K562 (cell line): ENCODE results near the gene RPH3AL. TPM values are rescaled to one million over a fixed set of nuclear protein-coding genes. Genes with fewer than 3 reads are reported as not detected.

ENCODE experiments used
- ATAC-seq: fragments of 200-7000 bp; cut with Tn5 transposase; 3 replicates; pipeline ENCODE4 v1.9.1; 2020; ENCODE audit warnings: moderate library complexity
- BruUV-seq: library from RNA; stranded (reverse); fragments of 400-500 nt; replicated peaks from 2 replicates; lab custom pipeline; 2021; lab: Mats Ljungman, UMichigan
- CTCF ChIA-PET: fragments of 300-600 bp; formaldehyde crosslinking; extraction: SDS; loops from one replicate; lab custom pipeline; 2021; ENCODE audit warnings: low intra/inter-chr PET ratio; lab: Yijun Ruan, JAX
- POLR2A ChIA-PET: fragments of 300-600, 350-650 bp; sonication (Branson Sonifier 250); formaldehyde crosslinking; extraction: SDS; loops from one replicate; lab custom pipeline; 2021; ENCODE audit warnings: antibody characterized with exemption, inconsistent platforms; lab: Yijun Ruan, JAX
- DNase-seq, 4 experiments: peaks; one replicate each; pipeline versions ENCODE4 v3.0.0 to v3.0.0-alpha.2; 2011 to 2018; ENCODE audit warnings: low spot score in 3 of 4, mixed read lengths in 3 of 4; ENCODE audit errors: extremely low read depth in 1 of 4
- FAIRE-seq: peaks from 2 replicates; lab custom pipeline; 2011; peaks lifted over from hg19 to GRCh38; lab: Jason Lieb, UNC
- H2AFZ ChIP-seq: 2 replicates; pipeline ENCODE4 v1.6.0; 2011; ENCODE audit warnings: low read depth, low read length, control low read depth, inconsistent platforms
- H3K27ac ChIP-seq: fragments of 200-600 bp; 3 replicates; pipeline ENCODE4 v1.8.0; 2011; ENCODE audit warnings: low read depth, mild to moderate bottlenecking, control low read depth, inconsistent platforms, low read length, moderate library complexity, mixed read lengths; ENCODE audit errors: extremely low read depth
- H3K27me3 ChIP-seq, 2 experiments: fragments of 300-600 bp in 1 of 2; 2 replicates in 1 of 2; 3 replicates in 1 of 2; pipeline versions ENCODE4 v1.6.0 to v1.8.0; 2011; ENCODE audit warnings: inconsistent platforms in 2 of 2, low read length in 2 of 2, mild to moderate bottlenecking in 1 of 2, mixed read lengths in 1 of 2, moderate library complexity in 1 of 2; ENCODE audit not compliant: control insufficient read depth in 2 of 2, insufficient read depth in 2 of 2
- H3K36me3 ChIP-seq: fragments of 300-600 bp; 3 replicates; pipeline ENCODE4 v1.8.0; 2011; ENCODE audit warnings: mild to moderate bottlenecking, low read length, inconsistent platforms; ENCODE audit not compliant: control insufficient read depth, insufficient read depth
- H3K4me1 ChIP-seq, 2 experiments: fragments of 200-600 bp in 1 of 2; replicated peaks in 1 of 2; 2 replicates in 1 of 2; 3 replicates in 1 of 2; pipeline versions ENCODE4 v1.5.1 to v1.8.0; 2011; ENCODE audit warnings: inconsistent platforms in 2 of 2, low read length in 2 of 2, mild to moderate bottlenecking in 1 of 2, mixed read lengths in 1 of 2, moderate library complexity in 1 of 2; ENCODE audit not compliant: control insufficient read depth in 2 of 2, insufficient read depth in 2 of 2
- H3K4me2 ChIP-seq: 2 replicates; pipeline ENCODE4 v1.6.1; 2011; ENCODE audit warnings: low read length, control low read depth, inconsistent platforms, mixed read lengths; ENCODE audit not compliant: insufficient read depth
- H3K4me3 ChIP-seq: fragments of 200-600 bp; sonication (generic), shearing (Covaris generic); 2 replicates; pipeline ENCODE4 v1.5.1; 2016; ENCODE audit warnings: control low read depth, inconsistent platforms
- H3K79me2 ChIP-seq: fragments of 200-600 bp; 3 replicates; pipeline ENCODE4 v1.8.0; 2011; ENCODE audit warnings: low read length, inconsistent platforms; ENCODE audit not compliant: control insufficient read depth, insufficient read depth
- H3K9ac ChIP-seq, 2 experiments: 2 replicates each; pipeline versions ENCODE4 v1.6.0 to v1.6.1; 2011; ENCODE audit warnings: low read depth in 2 of 2, low read length in 2 of 2, control low read depth in 1 of 2, inconsistent platforms in 1 of 2, mild to moderate bottlenecking in 1 of 2, mixed read lengths in 1 of 2; ENCODE audit not compliant: insufficient read depth in 1 of 2
- H3K9me1 ChIP-seq: one replicate; pipeline ENCODE4 v1.6.0; 2011; ENCODE audit warnings: inconsistent platforms, mild to moderate bottlenecking, low read length, moderate library complexity; ENCODE audit not compliant: control insufficient read depth, insufficient read depth
- H3K9me3 ChIP-seq: replicated peaks from 2 replicates; pipeline ENCODE4 v1.5.1; 2011; ENCODE audit warnings: low read depth, low read length, inconsistent platforms; ENCODE audit not compliant: control insufficient read depth, insufficient read depth
- H4K20me1 ChIP-seq: replicated peaks from 2 replicates; pipeline ENCODE4 v1.6.1; 2011; ENCODE audit warnings: low read length, inconsistent platforms, mixed read lengths; ENCODE audit not compliant: control insufficient read depth, insufficient read depth
- ELK3 ChIP-seq: fragments of 450-650 bp; formaldehyde crosslinking; IDR thresholded peaks from 2 replicates; pipeline ENCODE4 v1.4.0; 2020; ENCODE audit warnings: mild to moderate bottlenecking
- HLTF ChIP-seq: fragments of 450-650 bp; IDR thresholded peaks from 2 replicates; pipeline ENCODE4 v1.6.1; 2016
- MECOM ChIP-seq: fragments of 250-450 bp; sonication (Bioruptor Pico); IDR thresholded peaks from 2 replicates; pipeline ENCODE4 v1.8.0; 2022; ENCODE audit warnings: inconsistent platforms
- PURB ChIP-seq: sonication (generic); formaldehyde crosslinking; IDR thresholded peaks from 2 replicates; pipeline ENCODE4 v1.9.0; 2021; ENCODE audit warnings: low read depth, mild to moderate bottlenecking, missing genetic modification reagents
- RAD51 ChIP-seq: fragments of 450-650 bp; IDR thresholded peaks from 2 replicates; pipeline ENCODE4 v1.7.1; 2016; ENCODE audit warnings: low read depth, mild to moderate bottlenecking, borderline replicate concordance
- THAP12 ChIP-seq: fragments of 250-450 bp; sonication (Bioruptor Pico); IDR thresholded peaks from 2 replicates; pipeline ENCODE4 v1.9.0; 2021; ENCODE audit warnings: mild to moderate bottlenecking, inconsistent platforms
- TOE1 ChIP-seq, 2 experiments: fragments of 450-650 bp in 1 of 2; sonication (generic) in 1 of 2; formaldehyde crosslinking in 1 of 2; IDR thresholded peaks; 2 replicates each; pipeline versions ENCODE4 v1.7.1 to v1.8.0; 2016 to 2022; ENCODE audit warnings: borderline replicate concordance in 2 of 2, mild to moderate bottlenecking in 2 of 2, antibody characterized with exemption in 1 of 2, inconsistent platforms in 1 of 2, low read depth in 1 of 2, missing genetic modification reagents in 1 of 2, moderate library complexity in 1 of 2
- ZKSCAN3 ChIP-seq: fragments of 250-450 bp; sonication (Bioruptor Pico); IDR thresholded peaks from 2 replicates; pipeline ENCODE4 v1.4.0; 2020
- ZNF263 ChIP-seq: sonication (generic); formaldehyde crosslinking; IDR thresholded peaks from 2 replicates; pipeline ENCODE4 v1.8.0; 2022; ENCODE audit warnings: mild to moderate bottlenecking, missing genetic modification reagents, borderline replicate concordance
- WGBS: fragments of 100-300 bp; shearing (Covaris generic); methylation state at CpG from one replicate; pipeline ENCODE4 v1.1.6; 2016; ENCODE audit warnings: low coverage, mixed read lengths; ENCODE audit not compliant: insufficient coverage; ENCODE audit errors: missing lambda C conversion rate; 5-methylcytosine and 5-hydroxymethylcytosine counted together
- in situ Hi-C: fragments of 300-500 bp; cut with MboI; formaldehyde crosslinking; loops from 4 replicates; pipeline ENCODE4 v1.15.0; 2018; ENCODE audit warnings: inconsistent platforms, mixed read lengths
- intact Hi-C: fragments of 100-400 bp; cut with micrococcal nuclease; formaldehyde crosslinking; loops from 2 replicates; pipeline ENCODE4 v1.14.2; 2022
- polyA plus RNA-seq, 8 experiments: library from polyadenylated mRNA; depleted of rRNA in 4 of 8; stranded (reverse) in 5 of 8; unstranded in 3 of 8; fragments of >200 nt; fragmentation: Nextera tagmentation in 2 of 8; fragmentation: Illumina TruSeq in 1 of 8; extraction: Ambion mirVana in 2 of 8; extraction: Trizol in 1 of 8; gene quantifications; 2 replicates each; pipeline versions ENCODE4 v1.2.1 to v1.2.3, GENCODE V29; 2011 to 2014; ENCODE audit warnings: inconsistent platforms in 1 of 8, missing spikeins in 1 of 8
- total RNA-seq, 7 experiments: library from RNA; depleted of rRNA in 6 of 7; stranded (reverse); fragments of >200 nt in 6 of 7; fragmentation: Illumina TruSeq in 2 of 7; extraction: Trizol in 2 of 7; gene quantifications; 2 replicates each; pipeline versions ENCODE4 v1.2.1 to v1.2.3, GENCODE V29; 2011 to 2021; ENCODE audit warnings: low replicate concordance in 1 of 7
- TF ChIP-seq, protein P1 (sequence below): fragments of 250-450 bp; sonication (Bioruptor Pico); IDR thresholded peaks from 2 replicates; pipeline ENCODE4 v1.8.0; 2022; ENCODE audit warnings: inconsistent platforms, mild to moderate bottlenecking, moderate library complexity, borderline replicate concordance

The RPH3AL gene
- total and polyA plus RNA-seq, 9 of the 15 experiments (the other 6 are each of a cell fraction or from before 2014, with no cell fraction given) = 0.18 to 1.7 (median 0.39) TPM

DNA sequence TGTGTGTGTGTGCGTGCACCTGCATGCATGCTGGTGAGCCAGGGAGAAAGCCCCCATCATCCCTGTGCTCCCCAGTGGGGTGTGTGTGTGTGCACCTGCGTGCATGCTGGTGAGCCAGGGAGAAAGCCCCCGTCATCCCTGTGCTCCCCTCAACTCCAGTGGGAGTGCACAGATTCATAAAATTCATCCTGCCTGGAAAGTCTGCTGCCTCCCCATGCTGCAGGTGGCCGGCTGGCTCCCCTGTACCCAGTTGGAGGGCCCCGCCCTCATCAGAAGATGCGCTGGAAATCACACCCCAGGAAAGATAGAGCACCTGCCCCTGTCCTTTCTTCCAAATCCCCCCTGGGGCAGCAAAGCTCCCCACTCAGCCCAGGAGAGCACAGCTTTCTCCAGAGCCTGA is 86.4 kb downstream of the RPH3AL start:
- no peak for DNase-seq

More for the DNA sequence above, 86.4 kb downstream of the RPH3AL start:
- FAIRE-seq (no peak), ATAC-seq (no peak)
- BruUV-seq = no TSS peak
- Histone ChIP-seq H3K9me1 (no peaks in the 10 kb centered on the region), H3K27ac (no peak overlapping the region), H3K27me3 (peaks cover 6 to 49% of the 10 kb centered on the region in 2 experiments; a peak in 3 of 5 replicates), H4K20me1 (no peaks in the 10 kb centered on the region), H3K9ac (no peak overlapping the region), H3K36me3 (no peaks in the 10 kb centered on the region), H3K4me2 (no peak overlapping the region), H2AFZ (no peak overlapping the region), H3K4me3 (no peak overlapping the region), H3K4me1 (peaks cover 0 to 7% of the 10 kb centered on the region in 2 experiments; a peak in 2 of 5 replicates), H3K9me3 (no peaks in the 10 kb centered on the region), H3K79me2 (no peaks in the 10 kb centered on the region)
- ChIA-PET POLR2A (interaction anchor here (0.6 kb wide), 1 partner anchor 15 kb away, joined by 3 read pairs; no protein-coding TSS in a partner anchor), CTCF (no interaction called here)
- intact Hi-C loops = no loop called here
- TF ChIP-seq, protein P1, sequence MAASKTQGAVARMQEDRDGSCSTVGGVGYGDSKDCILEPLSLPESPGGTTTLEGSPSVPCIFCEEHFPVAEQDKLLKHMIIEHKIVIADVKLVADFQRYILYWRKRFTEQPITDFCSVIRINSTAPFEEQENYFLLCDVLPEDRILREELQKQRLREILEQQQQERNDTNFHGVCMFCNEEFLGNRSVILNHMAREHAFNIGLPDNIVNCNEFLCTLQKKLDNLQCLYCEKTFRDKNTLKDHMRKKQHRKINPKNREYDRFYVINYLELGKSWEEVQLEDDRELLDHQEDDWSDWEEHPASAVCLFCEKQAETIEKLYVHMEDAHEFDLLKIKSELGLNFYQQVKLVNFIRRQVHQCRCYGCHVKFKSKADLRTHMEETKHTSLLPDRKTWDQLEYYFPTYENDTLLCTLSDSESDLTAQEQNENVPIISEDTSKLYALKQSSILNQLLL = no peak
- TF ChIP-seq TOE1 (IDR thresholded peaks at IDR 0.05; ENCODE audit: borderline replicate concordance) (no peak), TOE1 (CRISPR knock-in tag; IDR thresholded peaks at IDR 0.05; ENCODE audit: borderline replicate concordance, low read depth) (no peak), HLTF (no peak), ELK3 (CRISPR knock-in tag) (no peak), ZKSCAN3 (CRISPR knock-in tag) (no peak), THAP12 (CRISPR knock-in tag) (no peak), MECOM (CRISPR knock-in tag) (no peak), RAD51 (no peak), PURB (CRISPR knock-in tag) (no peak), ZNF263 (CRISPR knock-in tag) (no peak)
- WGBS = 0% methylated on average over 6 of the region's 6 CpGs
- in situ Hi-C loops = no loop called here
